Eye (tissue), 1 donor: ENCODE data around the gene XIRP1.
"Not testable (repeated sequence)": the region's sequence is repeated elsewhere in the genome, so short reads cannot be mapped to it uniquely, and the experiment has no call there.

ENCODE experiments used
- DNase-seq: peaks from one replicate; pipeline ENCODE4 v3.0.0-alpha.2; 2015

The XIRP1 gene

GRCh38 chr3:39184081-39184967 is 8.1 kb downstream of the XIRP1 start:
- DNase-seq: no peak

- peak; percentile 61 for DNase-seq
Observed at GRCh38 chr3:39183211-39184080, 8.9 kb downstream of the XIRP1 start.

DNA sequence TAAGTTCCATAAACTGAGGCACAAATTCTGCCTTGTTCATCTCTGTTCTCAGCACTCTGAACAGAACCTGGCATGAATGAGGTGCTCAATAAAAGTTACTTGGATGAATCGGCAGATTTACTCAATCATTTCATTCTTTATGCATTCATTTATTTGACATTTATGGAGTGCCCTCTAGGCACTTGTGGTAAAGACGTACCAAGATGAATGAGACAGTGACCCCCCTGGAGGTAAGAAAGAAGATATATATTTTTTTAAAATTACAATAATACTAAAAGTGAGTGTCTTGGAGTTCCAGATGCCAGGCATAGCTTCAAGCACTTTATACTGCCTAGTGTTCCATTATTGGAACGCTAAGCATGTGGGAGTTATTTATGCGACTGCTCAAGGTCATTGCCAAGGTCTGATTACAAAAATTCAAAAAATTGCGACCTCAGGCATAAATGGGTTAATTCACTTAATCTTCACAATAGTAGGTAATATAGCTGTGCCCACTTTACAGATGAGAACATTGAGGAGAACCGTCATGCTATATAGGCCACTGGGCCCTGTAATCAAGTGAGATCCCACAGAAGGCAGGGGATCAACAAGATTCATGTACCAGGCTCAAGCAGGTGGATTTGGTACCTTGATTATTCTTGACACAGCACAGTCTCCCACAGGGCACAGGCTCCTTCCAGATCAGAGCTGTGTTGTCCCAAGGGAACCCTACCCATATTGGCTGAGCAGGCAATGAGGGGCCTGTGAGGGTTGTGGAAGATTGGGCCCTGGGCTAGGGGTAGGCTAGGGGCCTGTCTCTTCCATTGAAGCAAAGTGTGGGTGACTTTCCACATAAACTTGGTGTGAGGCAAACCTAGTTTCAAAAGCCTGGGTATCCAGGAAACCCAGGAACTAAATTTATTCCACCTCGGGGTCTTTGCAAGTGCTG is 10.7 kb downstream of the XIRP1 start:
- peak; percentile 42 for DNase-seq

- DNase-seq: peak; percentile 93
Observed at GRCh38 chr3:39180546-39181346, 11.6 kb downstream of the XIRP1 start.

DNA sequence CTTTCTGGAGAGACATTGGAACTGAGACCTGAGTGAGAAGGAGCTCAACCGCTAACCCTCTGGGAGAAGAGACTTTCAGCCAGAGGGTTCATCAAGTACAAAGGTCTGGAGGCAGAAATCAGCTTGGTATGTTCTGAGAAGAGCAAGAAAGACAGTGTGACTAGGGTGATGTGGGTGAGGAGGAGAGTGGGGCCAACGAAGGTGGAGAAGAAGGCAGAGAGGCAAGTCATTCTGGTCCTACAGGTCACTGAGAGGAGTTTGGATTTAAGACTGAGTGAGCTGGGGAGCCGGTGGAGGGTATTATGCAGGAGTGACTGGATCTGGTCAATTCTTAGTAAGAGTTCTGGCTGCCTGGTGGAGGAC is 12.2 kb downstream of the XIRP1 start:
- no peak for DNase-seq

GRCh38 chr3:39178553-39178952 is 13.8 kb downstream of the XIRP1 start:
- no peak for DNase-seq

DNA sequence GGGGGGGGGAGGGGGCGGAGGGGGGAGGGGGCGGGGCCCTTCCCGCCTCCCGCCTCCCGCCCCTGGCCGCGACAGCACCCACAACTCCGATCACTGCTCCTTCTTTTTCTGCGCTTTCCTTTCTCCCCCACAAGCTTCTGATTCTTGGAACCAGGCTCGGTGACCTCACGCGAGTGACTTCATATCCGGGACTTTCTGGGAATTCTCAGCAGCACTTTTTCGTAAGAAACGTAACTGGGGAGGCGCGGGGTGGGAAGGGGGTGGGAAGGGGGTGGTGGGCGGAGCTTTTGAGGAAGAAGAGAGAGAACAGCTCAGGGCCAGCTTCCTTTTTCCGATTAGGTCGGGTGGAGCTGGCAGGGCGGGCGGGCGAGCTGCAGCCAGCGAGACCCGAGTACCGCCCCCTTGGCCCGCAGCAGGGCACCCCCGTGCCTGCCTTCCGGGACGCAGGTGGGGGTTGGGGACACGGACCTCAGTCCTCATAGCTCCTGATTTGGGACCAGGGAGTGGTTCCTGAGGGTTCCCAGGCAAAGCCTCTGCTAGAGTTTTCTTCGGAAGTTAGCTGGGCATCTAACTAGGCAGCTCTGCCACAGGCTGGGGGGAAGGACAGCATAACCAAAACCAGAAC is 14.6 kb downstream of the XIRP1 start:
- peak; percentile 93 for DNase-seq

DNA sequence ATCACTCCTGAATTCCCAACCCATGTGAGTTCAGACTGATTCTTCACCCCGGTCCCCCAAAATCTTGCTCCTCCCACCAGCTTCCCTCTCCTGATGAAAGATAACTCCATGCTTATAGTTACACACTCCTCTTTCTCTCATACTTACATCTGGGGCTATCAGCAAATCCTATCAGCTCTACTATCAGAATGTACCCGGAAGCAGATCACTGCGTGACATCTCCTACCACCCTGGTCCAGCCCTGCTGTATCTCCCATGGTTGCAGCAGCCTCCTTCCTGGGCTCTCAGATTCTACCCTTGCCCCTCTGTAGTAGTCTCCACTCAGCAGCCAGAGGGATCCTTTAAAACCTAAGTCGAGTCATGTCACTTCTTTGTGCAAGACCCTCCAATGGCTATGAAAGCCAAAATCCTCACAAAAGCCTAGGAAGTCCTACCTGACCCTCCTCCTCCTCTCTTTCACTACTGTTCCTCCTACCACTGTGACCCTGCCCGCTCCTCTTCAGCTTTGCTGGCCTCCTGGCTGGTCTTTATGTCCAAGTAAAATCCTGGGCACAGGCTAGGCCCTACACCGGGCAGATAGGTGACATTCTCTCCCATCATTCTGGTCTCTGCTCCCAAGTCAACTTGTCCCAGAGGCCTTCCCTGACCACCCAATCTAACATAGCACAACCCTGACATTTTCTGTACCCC is 16.2 kb downstream of the XIRP1 start:
- no peak for DNase-seq

DNA sequence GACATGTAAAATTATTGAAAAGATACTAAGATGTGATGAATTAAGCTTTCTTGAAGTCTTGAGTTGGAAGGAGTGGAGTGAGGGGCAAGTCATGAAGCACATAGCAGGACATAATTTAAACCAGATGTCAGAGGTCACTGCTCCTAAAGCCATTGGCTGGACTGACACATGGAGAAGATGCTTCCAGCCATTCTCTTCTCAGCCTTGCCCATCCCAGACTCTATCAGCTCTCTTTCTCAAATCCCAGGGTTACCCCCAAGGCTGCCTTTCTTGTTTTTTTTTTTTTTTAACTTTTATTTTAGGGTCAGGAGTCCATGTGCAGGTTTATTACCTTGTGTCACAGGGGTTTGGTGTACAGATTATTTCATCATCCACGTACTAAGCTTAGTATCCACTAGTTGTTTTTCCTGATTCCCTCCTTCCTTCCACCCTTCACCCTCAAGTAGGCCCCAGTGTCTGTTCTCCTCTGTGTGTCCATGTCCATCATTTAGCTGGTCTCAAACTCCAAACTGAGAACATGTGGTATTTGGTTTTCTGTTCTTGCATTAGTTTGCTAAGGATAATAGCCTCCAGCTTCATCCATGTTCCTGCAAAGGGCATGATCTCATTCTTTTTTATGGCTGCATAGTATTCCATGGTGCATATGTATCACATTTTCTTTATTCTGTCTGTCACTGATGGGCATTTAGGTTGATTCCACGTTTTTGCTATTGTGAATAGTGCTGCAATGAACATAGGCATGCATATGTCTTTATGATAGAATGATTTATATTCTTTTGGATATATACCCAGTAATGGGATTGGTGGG is 18.9 kb downstream of the XIRP1 start:
- no peak for DNase-seq

DNA sequence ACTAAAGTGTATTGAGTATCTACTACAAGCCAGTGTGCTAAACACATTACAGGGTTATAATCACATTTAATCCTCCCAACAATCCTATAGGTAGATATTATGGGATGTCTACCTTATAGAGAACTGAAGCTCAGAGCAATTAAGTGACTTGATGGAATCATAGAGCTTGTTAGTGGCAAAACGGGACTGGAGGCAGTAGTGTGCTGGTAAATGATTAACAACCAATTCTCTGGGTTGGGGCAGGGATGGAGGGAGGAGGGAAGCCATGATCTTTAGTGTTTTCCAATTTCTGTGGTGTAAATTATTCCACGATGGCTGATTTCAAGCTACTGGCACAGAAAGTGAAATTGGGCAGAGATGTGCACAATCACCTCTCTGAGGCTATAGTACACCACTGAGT is 20.5 kb downstream of the XIRP1 start:
- DNase-seq: no peak

DNA sequence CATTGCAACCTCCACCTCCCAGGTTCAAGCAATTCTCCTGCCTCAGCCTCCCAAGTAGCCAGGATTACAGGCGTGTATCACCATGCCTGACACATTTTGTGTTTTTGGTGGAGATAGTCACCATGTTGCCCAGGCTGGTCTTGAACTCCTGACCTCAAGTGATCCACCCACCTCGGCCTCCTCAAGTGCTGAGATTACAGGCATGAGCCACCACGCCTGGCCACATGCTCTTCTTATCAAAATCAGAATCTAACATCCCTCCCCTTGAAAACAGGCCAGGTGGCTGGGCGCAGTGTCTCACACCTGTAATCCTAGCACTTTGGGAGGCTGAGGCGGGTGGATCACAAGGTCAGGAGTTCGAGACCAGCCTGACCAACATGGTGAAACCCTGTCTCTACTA is 21.5 kb downstream of the XIRP1 start:
- DNase-seq: not testable (repeated sequence)

DNA sequence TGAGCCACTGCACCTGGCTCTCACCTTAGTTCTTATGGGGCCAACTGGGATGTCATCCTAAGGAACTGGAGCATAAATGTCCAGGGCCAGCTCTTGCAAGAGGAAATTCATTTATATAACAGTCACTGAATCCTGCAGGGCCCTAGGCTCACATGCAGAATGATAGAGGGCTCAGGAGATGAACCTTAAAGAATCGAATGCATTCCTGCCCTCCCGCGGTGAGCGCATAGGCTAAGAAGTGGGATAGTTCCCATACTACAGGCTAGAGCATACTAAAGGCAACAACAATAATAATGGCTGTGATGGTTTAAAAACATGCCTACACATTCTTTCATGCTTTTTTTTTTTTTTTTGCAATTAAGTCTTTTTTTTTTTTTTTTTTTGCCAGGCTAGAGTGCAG is 21.9 kb downstream of the XIRP1 start:
- DNase-seq: no peak

- DNase-seq: no peak
Observed at GRCh38 chr3:39169712-39170111, 22.7 kb downstream of the XIRP1 start.

DNA sequence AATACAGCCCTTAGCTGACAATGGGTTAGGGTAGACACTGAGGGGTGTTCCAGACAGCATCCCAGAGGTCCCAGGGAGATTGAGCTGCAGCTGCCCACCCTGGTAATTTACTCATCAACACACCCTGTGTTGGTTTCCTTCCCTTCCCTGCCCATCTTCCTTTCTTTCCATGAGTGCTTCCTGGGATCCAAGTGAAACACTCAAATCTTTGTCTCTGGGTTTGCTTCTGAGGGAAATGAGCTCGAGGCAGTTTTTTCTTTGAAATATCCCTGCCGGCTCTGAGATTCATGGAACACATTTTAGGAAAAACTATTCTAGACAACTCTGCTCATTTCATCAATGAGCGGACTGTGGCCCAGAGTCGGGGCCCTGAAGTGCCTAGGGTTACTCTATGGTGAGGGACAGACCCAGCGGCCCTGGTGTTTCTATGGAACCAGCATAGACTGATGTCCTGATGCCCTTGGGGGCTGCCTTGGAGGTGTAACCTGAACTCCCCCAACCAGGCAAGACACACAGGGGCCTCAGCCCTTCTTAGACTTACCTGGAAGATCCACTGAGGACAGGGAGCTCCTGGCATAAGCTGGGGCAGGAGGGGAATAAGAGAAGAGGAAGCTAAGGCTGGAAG is 24.1 kb downstream of the XIRP1 start:
- no peak for DNase-seq

DNA sequence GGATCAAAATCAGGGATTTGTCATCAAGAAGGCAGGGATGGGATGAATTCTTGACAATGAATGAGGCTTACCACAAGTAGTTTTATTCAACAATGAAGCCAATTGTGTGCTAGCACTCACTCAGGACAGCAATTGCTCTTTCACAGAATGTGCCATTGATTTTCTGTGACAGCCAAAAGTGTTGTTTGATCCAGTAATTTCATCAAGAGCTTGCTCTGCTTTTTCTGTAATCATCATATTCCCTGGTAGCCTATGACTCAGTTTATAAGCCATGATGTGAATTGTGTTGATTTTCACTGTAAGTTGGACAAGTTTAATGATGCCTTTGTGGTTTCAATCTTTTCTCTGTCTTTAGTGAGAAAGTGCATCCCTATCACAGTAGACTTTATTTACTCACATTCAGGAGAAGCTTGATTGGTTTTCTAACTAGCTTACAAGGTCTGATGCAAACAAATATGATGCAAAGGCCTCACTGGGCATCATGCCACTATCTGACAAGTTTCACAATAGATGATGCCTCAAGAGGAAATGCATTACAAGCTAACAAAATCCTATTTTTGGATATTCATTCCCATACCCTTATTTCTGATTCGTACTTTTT is 25.4 kb downstream of the XIRP1 start:
- DNase-seq: no peak

DNA sequence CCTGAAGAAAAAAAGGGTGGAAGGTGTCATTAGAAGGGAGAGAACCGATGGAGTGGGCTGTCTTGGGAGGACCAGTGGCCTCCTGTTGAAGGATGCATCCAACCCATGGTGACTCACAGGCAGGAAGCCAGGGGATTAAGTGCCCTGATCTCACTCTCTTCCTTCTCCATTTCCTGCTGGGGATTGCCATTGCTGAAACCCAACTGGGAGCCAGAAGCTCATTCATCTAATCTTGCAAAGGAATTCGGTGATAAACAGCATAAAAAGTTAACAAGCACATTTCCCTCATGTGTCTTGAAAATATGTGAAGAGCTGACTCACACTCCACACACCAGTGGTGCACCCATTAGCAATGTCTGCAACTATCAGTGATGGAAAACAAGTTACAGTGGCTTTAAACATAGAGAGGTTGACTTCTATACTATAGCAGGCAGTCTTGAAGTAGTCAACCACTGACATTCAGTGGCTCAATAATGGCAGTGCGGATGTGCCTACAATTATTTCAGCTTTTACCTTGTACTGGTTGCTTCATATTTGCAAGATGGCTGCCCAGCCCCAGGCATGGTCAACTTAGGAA is 26.2 kb downstream of the XIRP1 start:
- DNase-seq: no peak

DNA sequence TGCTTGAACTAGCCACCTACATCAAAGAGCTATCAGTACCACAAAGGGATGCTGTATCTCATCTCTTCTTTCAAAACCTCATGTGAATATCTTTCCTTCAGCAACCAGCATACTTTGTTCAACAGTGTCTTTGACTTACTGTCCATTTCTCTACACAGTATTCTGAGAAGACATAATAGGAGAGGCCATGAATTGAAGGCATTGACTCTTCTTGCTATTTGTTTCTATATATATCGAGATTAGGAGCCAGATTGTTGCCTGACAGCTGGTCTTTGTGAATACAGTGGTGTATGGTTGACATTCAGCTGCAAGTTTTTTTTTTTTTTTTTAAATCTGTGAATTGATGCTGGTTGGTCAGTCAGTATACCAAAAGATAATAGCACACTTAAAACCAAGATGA is 26.9 kb downstream of the XIRP1 start:
- DNase-seq: no peak

GRCh38 chr3:39164414-39164813 is 28.0 kb downstream of the XIRP1 start:
- DNase-seq: no peak
